Lung (tissue), 16 donors: Measurements from ENCODE around the gene APOC4. TPM values are rescaled to one million over a fixed set of nuclear protein-coding genes. Genes with fewer than 3 reads are reported as not detected.

Source experiments
- ATAC-seq: fragments of 200-7000 bp; cut with Tn5 transposase; one replicate; pipeline ENCODE4 v1.9.1; 2020; ENCODE audit warnings: moderate number of reproducible peaks; ENCODE audit not compliant: insufficient read depth, low FRiP score
- DNase-seq, 3 donors: peaks; one replicate each; pipeline ENCODE4 v3.0.0-alpha.2; 2013 to 2017
- H3K27ac ChIP-seq, 2 donors: one replicate each; pipeline ENCODE4 v1.5.1; 2013; ENCODE audit warnings: mild to moderate bottlenecking in 2 of 2, moderate library complexity in 2 of 2, control low read depth in 1 of 2, inconsistent platforms in 1 of 2, low read depth in 1 of 2, low read length in 1 of 2
- H3K27me3 ChIP-seq, 3 donors: one replicate each; pipeline ENCODE4 v1.5.1; 2013; ENCODE audit warnings: low read length in 2 of 3; ENCODE audit not compliant: control insufficient read depth in 3 of 3, insufficient read depth in 3 of 3
- H3K36me3 ChIP-seq, 4 donors: one replicate each; pipeline ENCODE4 v1.5.1; 2013; ENCODE audit warnings: low read length in 4 of 4, mild to moderate bottlenecking in 1 of 4, moderate library complexity in 1 of 4; ENCODE audit not compliant: control insufficient read depth in 4 of 4, insufficient read depth in 4 of 4
- H3K4me1 ChIP-seq, 5 donors: one replicate each; pipeline ENCODE4 v1.5.1; 2013; ENCODE audit warnings: low read length in 5 of 5, mild to moderate bottlenecking in 2 of 5, moderate library complexity in 1 of 5; ENCODE audit not compliant: control insufficient read depth in 5 of 5, insufficient read depth in 5 of 5
- H3K4me3 ChIP-seq: one replicate; pipeline ENCODE4 v1.5.1; 2013; ENCODE audit warnings: mild to moderate bottlenecking, control low read depth, moderate library complexity
- H3K9ac ChIP-seq, 2 donors: one replicate each; pipeline ENCODE4 v1.5.1; 2013; ENCODE audit warnings: low read length in 2 of 2, control low read depth in 1 of 2; ENCODE audit not compliant: insufficient read depth in 1 of 2
- H3K9me3 ChIP-seq, 4 donors: one replicate each; pipeline ENCODE4 v1.5.1; 2013; ENCODE audit warnings: low read length in 3 of 4, mild to moderate bottlenecking in 1 of 4, moderate library complexity in 1 of 4; ENCODE audit not compliant: control insufficient read depth in 4 of 4, insufficient read depth in 3 of 4
- WGBS, 2 donors: extraction: QIAGEN DNeasy Blood & Tissue Kit; methylation state at CpG; one replicate each; pipeline ENCODE4 v1.1.7; 2013; 5-methylcytosine and 5-hydroxymethylcytosine counted together
- long read RNA-seq, 5 donors: transcript quantifications; one replicate each; lab custom pipeline, GENCODE V29; 2026
- polyA plus RNA-seq, 2 donors: library from polyadenylated mRNA; stranded (reverse); fragments of 200-250 nt; gene quantifications; one replicate each; pipeline ENCODE4 v1.2.1, GENCODE V29; 2013
- total RNA-seq, 2 donors: library from RNA; depleted of rRNA in 1 of 2; stranded (reverse); fragments of >200 nt in 1 of 2; gene quantifications; one replicate each; pipeline ENCODE4 v1.2.1, GENCODE V29; 2014 to 2021
- TF ChIP-seq, protein P1 (sequence below): IDR thresholded peaks from 2 replicates; pipeline ENCODE4 v1.5.1; 2012; ENCODE audit warnings: mild to moderate bottlenecking; ENCODE audit errors: control extremely low read depth, extremely low read depth
- donor health status: control.
- donor health status: control.
- donor health status: Bipolar disorder and iron deficiency.
- donor health status: healthy.
- donor health status: DM: yes; HTN: yes; CAD: no.

The APOC4 gene, protein sequence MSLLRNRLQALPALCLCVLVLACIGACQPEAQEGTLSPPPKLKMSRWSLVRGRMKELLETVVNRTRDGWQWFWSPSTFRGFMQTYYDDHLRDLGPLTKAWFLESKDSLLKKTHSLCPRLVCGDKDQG
- total RNA-seq (not detected), polyA plus RNA-seq (under 1 TPM in 1 of 2 donors, not detected in 1; 0.98 TPM)
- long read RNA-seq, donor 1: 0 reads
- long read RNA-seq, donor 2: 0 reads
- long read RNA-seq, donor 3: 0 reads
- long read RNA-seq, donor 4: 0 reads
- long read RNA-seq, donor 5: 0 reads

DNA sequence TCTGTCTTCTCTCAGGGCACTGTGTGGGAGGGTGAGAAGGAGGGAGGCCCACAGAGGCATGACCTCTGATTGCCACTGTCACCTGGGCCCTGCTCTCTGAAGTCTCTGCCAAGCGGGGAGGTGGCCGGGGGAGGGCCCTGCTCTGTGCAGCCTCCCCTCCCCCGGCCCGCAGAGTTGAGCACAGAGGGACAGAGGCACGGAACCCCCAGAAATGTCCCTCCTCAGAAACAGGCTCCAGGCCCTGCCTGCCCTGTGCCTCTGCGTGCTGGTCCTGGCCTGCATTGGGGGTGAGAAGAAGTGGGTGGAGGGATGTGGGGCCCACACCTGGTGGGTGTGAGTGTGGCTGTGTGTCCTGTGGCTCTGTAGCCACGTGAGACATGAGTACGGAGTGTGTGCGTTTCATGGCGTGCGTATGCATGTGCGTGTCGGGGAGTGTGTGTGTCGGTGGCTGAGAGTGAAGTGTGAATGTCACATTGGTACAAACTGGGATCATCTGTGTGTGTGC, at the start of gene APOC4:
Gene APOC4, plus strand, starts transcription at position 171 of the 505 bp plus-strand sequence. Its CDS starts 41 bp downstream, at position 212.
- H3K27ac ChIP-seq: no peak within 1 kb of the TSS
- WGBS, 2 donors: 85 to 88% methylated on average over 14 of the region's 14 CpGs
- DNase-seq: no peak
- peaks cover 0 to 1% (median 0%) of the 10 kb centered on the region in 5 donors for H3K4me1 ChIP-seq
- no peak for ATAC-seq
- TF ChIP-seq, protein P1, sequence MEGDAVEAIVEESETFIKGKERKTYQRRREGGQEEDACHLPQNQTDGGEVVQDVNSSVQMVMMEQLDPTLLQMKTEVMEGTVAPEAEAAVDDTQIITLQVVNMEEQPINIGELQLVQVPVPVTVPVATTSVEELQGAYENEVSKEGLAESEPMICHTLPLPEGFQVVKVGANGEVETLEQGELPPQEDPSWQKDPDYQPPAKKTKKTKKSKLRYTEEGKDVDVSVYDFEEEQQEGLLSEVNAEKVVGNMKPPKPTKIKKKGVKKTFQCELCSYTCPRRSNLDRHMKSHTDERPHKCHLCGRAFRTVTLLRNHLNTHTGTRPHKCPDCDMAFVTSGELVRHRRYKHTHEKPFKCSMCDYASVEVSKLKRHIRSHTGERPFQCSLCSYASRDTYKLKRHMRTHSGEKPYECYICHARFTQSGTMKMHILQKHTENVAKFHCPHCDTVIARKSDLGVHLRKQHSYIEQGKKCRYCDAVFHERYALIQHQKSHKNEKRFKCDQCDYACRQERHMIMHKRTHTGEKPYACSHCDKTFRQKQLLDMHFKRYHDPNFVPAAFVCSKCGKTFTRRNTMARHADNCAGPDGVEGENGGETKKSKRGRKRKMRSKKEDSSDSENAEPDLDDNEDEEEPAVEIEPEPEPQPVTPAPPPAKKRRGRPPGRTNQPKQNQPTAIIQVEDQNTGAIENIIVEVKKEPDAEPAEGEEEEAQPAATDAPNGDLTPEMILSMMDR: no peak
- H3K36me3 ChIP-seq: no peaks in the 10 kb centered on the region
- H3K4me3 ChIP-seq: no peak within 1 kb of the TSS
- H3K27me3 ChIP-seq: no peaks in the 10 kb centered on the region
- H3K9me3 ChIP-seq: no peaks in the 10 kb centered on the region
- no peak within 1 kb of the TSS for H3K9ac ChIP-seq

DNA sequence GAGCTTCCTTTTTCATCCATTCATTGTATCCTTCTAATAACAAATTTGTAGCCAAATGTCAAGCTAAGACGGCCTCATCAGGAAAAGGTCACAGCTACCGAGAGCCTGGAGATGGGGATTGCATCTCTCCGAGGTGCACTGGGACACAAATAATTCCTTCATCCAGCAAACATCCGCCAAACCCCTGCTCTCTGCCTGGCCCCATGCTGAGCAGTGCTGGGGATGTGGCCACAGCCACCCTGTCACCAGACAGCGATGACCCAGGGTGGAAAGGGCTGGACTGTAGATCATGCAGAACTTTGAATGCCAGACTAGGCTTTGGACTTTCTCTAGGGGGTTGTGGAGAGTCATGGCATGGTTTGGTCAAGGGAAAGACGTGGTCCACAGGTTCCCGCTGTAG, 49.1 kb upstream of the APOC4 start:
- ATAC-seq: no peak
- Histone ChIP-seq H3K27me3 (no peaks in the 10 kb centered on the region), H3K9ac (no peak overlapping the region), H3K36me3 (peaks cover 15 to 47% (median 22%) of the 10 kb centered on the region in 4 donors), H3K27ac (no peak overlapping the region), H3K4me3 (no peak overlapping the region), H3K4me1 (peaks cover 4 to 19% (median 7%) of the 10 kb centered on the region in 5 donors), H3K9me3 (no peaks in the 10 kb centered on the region)
- DNase-seq: no peak
- TF ChIP-seq, protein P1: no peak
- 93 to 94% methylated on average over 7 of the region's 7 CpGs for WGBS, 2 donors

DNA sequence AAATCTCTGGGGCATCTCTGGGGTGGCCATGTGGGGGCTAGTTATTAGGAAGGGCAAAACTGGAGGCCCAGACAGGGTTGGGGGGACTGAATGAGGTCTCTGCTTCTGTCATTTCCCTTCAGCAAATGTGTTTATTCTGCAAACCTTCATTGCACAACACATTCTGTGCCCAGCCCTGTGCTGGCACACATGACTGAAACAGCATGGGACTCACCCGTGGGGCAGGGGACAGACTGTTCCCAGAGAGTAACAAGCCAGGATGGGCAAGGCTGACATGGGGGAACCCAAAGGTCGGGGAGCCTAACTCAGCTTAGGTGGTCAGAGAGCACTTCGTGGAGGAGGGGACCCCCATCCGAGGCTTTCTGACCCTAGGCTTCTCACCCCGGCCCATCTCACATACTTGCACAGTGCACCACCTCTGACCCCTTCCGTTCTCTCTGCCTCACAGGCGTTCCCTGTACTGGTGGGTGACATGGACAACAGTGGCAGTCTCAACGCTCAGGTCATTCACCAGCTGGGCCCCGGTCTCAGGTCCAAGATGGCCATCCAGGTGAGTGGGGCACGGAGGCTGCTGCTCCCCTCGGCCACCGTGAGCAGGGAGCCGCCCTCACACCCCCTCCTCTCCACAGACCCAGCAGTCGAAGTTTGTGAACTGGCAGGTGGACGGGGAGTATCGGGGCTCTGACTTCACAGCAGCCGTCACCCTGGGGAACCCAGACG, 48.5 kb upstream of the APOC4 start:
- Histone ChIP-seq H3K9ac (no peak overlapping the region), H3K4me1 (peaks cover 4 to 19% (median 7%) of the 10 kb centered on the region in 5 donors), H3K9me3 (no peaks in the 10 kb centered on the region), H3K27me3 (no peaks in the 10 kb centered on the region), H3K4me3 (no peak overlapping the region), H3K36me3 (peaks cover 15 to 48% (median 23%) of the 10 kb centered on the region in 4 donors), H3K27ac (no peak overlapping the region)
- ATAC-seq (no peak), DNase-seq (no peak)
- TF ChIP-seq, protein P1: no peak
- 92 to 95% methylated on average over 18 of the region's 18 CpGs for WGBS, 2 donors
